AG10803 (cell line): ENCODE data around the gene OR4S2.

Experiments
- DNase-seq: peaks from one replicate; pipeline ENCODE4 v3.0.0; 2010; ENCODE audit warnings: low read depth
- H3K4me3 ChIP-seq: 2 replicates; pipeline ENCODE4 v1.5.1; 2011; ENCODE audit warnings: mild to moderate bottlenecking, low read length, control low read depth
- CTCF ChIP-seq: conservative IDR thresholded peaks from 2 replicates; pipeline ENCODE4 v1.5.1; 2011; ENCODE audit warnings: mild to moderate bottlenecking, low read length, control low read depth, inconsistent platforms

Gene OR4S2

DNA sequence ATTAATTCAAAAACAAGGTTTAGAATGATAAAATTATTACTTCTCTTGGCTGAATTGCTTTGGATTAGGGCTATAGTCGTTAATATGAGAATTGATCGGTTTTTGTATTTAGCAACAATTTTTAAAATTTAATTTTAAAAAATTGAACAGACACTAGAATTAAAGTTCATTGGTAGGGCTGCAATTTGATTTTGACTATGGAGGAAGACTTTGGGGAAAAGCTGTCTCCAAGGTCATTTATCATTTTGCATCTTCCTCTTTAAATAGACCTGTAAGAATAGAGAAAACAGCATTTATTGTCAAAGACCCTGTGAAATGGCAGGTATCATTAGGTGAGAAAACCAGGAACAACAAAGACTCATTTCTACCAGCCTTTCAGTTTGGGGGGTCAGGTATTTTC is at the start of gene OR4S2:
OR4S2 (plus strand) TSS at position 301 of the 400 bp plus-strand sequence. CDS start 2,577 bp downstream, outside the sequence.
- TF ChIP-seq CTCF, result no peak
- no peak for DNase-seq

GRCh38 chr11:55607545-55607944 is 40.6 kb upstream of the OR4S2 start, which contains the start of gene OR4C11:
Gene OR4C11 (minus strand): TSS chr11:55607645. CDS start chr11:55604373, 3,272 bp downstream.
- no peak for TF ChIP-seq CTCF
- DNase-seq, result no peak
- H3K4me3 ChIP-seq, result no peak within 1 kb of the TSS

More for the DNA sequence above, at the start of gene OR4S2:
- H3K4me3 ChIP-seq, result no peak within 1 kb of the TSS

DNA sequence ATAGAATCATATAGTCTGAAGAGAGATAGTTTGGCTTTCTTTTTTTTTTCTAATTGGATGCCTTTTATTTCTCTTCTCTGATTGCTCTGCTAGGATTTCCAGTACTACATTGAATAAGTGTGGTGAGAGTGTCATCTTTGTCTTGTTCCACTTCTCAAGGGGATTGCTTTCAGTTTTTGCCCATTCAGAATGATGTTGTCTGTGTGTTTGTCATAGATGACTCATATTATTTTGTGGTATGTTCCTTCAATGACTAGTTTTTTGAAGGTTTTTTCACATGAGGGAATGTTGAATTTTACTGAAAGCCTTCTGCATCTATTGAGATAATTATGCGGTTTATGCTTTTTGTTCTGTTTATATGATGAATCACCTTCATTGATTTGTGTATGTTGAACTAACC is 23.6 kb upstream of the OR4S2 start:
- no peak overlapping the region for H3K4me3 ChIP-seq
- no peak for TF ChIP-seq CTCF
- DNase-seq, result no peak

GRCh38 chr11:55634813-55635212 is 13.3 kb upstream of the OR4S2 start, which contains the start of gene OR4P4:
Gene OR4P4 (plus strand): TSS chr11:55635113.
- TF ChIP-seq CTCF, result no peak
- no peak for DNase-seq
- H3K4me3 ChIP-seq, result no peak within 1 kb of the TSS

- no peak for TF ChIP-seq CTCF
- no peak for DNase-seq
- no peak overlapping the region for H3K4me3 ChIP-seq
These were observed 4.4 kb downstream of the OR4S2 start for GRCh38 chr11:55652560-55652959.

DNA sequence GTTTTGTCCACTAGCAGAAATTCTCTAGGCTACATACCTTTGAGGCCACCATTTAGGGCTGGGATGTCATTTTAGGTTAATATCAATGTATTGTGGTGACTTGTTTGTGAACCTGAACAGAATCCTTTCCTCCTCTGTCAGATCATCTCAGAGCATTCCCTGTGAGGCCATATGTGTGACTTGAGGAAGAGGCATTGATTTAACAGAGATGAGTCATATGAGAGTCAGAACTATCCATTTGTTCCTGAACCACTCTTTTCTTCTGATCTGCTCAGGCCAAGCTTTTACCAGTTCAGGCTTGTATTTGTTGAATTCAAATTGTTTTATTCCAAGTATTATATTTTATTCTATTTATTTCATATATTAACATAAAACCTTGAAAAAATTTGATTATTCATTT is 7.0 kb downstream of the OR4S2 start:
- DNase-seq, result no peak
- TF ChIP-seq CTCF, result no peak

DNA sequence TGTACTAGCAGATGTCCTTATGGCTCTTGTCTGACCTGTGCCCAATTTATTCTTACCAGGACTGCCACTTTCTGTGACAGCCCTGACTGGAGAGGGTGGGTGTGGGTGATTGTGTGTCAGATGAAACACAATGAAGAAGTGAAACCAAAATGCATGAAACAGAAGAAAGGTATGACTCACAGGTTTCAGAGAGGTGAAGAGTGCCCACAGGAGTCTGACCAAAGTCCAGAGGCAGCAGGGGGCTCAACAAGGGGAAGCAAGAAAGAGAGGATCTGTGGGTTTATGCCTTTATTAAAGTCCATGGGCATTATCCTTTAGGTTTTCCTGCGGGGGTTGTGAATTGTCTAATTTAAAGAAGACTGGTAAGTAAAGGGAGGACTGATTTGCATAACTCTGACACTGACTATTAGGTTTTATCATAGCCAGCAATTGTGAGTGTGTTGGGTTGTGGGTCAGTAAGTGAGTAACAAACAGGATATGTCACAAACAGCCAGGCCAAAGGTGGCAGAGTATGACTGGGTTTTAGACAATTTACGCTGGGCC is 10.0 kb downstream of the OR4S2 start:
- no peak for DNase-seq
- H3K4me3 ChIP-seq, result no peak overlapping the region
- TF ChIP-seq CTCF, result no peak

More for the DNA sequence above, 7.0 kb downstream of the OR4S2 start:
- H3K4me3 ChIP-seq, result no peak overlapping the region
